GM12878 (cell line): Measurements from ENCODE around the gene NUAK1. TPM values are rescaled to one million over a fixed set of nuclear protein-coding genes. Genes with fewer than 3 reads are reported as not detected.

Experiments
- ATAC-seq: fragments of 200-7000 bp; cut with Tn5 transposase; 3 replicates; pipeline ENCODE4 v1.9.1; 2020; ENCODE audit warnings: mild to moderate bottlenecking, moderate library complexity
- BruUV-seq: library from RNA; stranded (reverse); fragments of 400-500 nt; replicated peaks from 2 replicates; lab custom pipeline; 2021; lab: Mats Ljungman, UMichigan
- CTCF ChIA-PET: fragments of 300-600 bp; sonication (Branson Sonifier 250); formaldehyde crosslinking; extraction: SDS; loops from one replicate; lab custom pipeline; 2021; ENCODE audit warnings: inconsistent platforms; lab: Yijun Ruan, JAX
- POLR2A ChIA-PET: fragments of 350-600 bp; formaldehyde crosslinking; extraction: SDS; loops from one replicate; lab custom pipeline; 2021; ENCODE audit warnings: inconsistent platforms; lab: Charles Lee
- RAD21 ChIA-PET: fragments of 300-600 bp; sonication (Branson Sonifier 250); formaldehyde crosslinking; loops from one replicate; lab custom pipeline; 2023; ENCODE audit warnings: antibody characterized with exemption; ENCODE audit not compliant: unreplicated experiment; lab: Charles Lee
- SMC1A ChIA-PET: fragments of 300-600 bp; sonication (Branson Sonifier 250); formaldehyde crosslinking; loops from one replicate; lab custom pipeline; 2023; ENCODE audit not compliant: unreplicated experiment, uncharacterized antibody; lab: Charles Lee
- DNase-seq: peaks from one replicate; pipeline ENCODE4 v3.0.0-alpha.2; 2011; ENCODE audit warnings: low read depth, low spot score
- FAIRE-seq: peaks from 3 replicates; lab custom pipeline; 2011; peaks lifted over from hg19 to GRCh38; lab: Jason Lieb, UNC
- H2AFZ ChIP-seq: 2 replicates; pipeline ENCODE4 v1.6.0; 2011; ENCODE audit warnings: low read depth, low read length, control low read depth; ENCODE audit not compliant: control insufficient read depth
- H3K27ac ChIP-seq: 2 replicates; pipeline ENCODE4 v1.5.1; 2011; ENCODE audit warnings: control low read depth; ENCODE audit not compliant: control insufficient read depth, insufficient read depth
- H3K27me3 ChIP-seq, 2 experiments: replicated peaks in 1 of 2; 2 replicates each; pipeline versions ENCODE4 v1.6.0 to v1.6.1; 2011; ENCODE audit warnings: low read length in 1 of 2; ENCODE audit not compliant: control insufficient read depth in 2 of 2, insufficient read depth in 2 of 2
- H3K36me3 ChIP-seq, 2 experiments: 2 replicates each; pipeline ENCODE4 v1.5.1; 2011; ENCODE audit warnings: low read length in 1 of 2; ENCODE audit not compliant: control insufficient read depth in 2 of 2, insufficient read depth in 2 of 2
- H3K4me1 ChIP-seq: 2 replicates; pipeline ENCODE4 v1.6.1; 2011; ENCODE audit warnings: mild to moderate bottlenecking, low read length, moderate library complexity, mixed read lengths; ENCODE audit not compliant: control insufficient read depth, insufficient read depth
- H3K4me2 ChIP-seq: 2 replicates; pipeline ENCODE4 v1.6.0; 2011; ENCODE audit warnings: control low read depth; ENCODE audit not compliant: control insufficient read depth, insufficient read depth
- H3K4me3 ChIP-seq: fragments of 200-600 bp; sonication (generic); 2 replicates; pipeline ENCODE4 v1.5.1; 2016
- H3K79me2 ChIP-seq: 2 replicates; pipeline ENCODE4 v1.6.0; 2011; ENCODE audit warnings: low read length; ENCODE audit not compliant: control insufficient read depth, insufficient read depth
- H3K9ac ChIP-seq: 2 replicates; pipeline ENCODE4 v1.8.0; 2011; ENCODE audit warnings: low read length, control low read depth, mixed read lengths; ENCODE audit not compliant: control insufficient read depth, insufficient read depth
- H3K9me3 ChIP-seq: replicated peaks from 3 replicates; pipeline ENCODE4 v1.5.1; 2011; ENCODE audit warnings: mild to moderate bottlenecking, low read length; ENCODE audit not compliant: control insufficient read depth, insufficient read depth
- H4K20me1 ChIP-seq: 2 replicates; pipeline ENCODE4 v1.6.0; 2011; ENCODE audit not compliant: control insufficient read depth, insufficient read depth
- BMI1 ChIP-seq: fragments of 450-650 bp; IDR thresholded peaks from 2 replicates; pipeline ENCODE4 v1.6.1; 2016; ENCODE audit warnings: mild to moderate bottlenecking, moderate library complexity, borderline replicate concordance
- CTCF ChIP-seq, 3 experiments: IDR thresholded peaks in 2 of 3; conservative IDR thresholded peaks in 1 of 3; 2 replicates each; pipeline ENCODE4 v1.5.1; 2011; ENCODE audit warnings: low read depth in 3 of 3, low read length in 3 of 3, mild to moderate bottlenecking in 3 of 3, control low read depth in 2 of 3, moderate library complexity in 2 of 3, inconsistent platforms in 1 of 3, mixed read lengths in 1 of 3; ENCODE audit not compliant: control insufficient read depth in 2 of 3, insufficient read depth in 1 of 3; ENCODE audit errors: extremely low read depth in 1 of 3
- HSF1 ChIP-seq: fragments of 150-350 bp; IDR thresholded peaks from 2 replicates; pipeline ENCODE4 v1.6.1; 2014; ENCODE audit warnings: mild to moderate bottlenecking, low read depth, low read length
- NBN ChIP-seq: fragments of 450-650 bp; IDR thresholded peaks from 2 replicates; pipeline ENCODE4 v1.6.1; 2016
- NFYB ChIP-seq: IDR thresholded peaks from 2 replicates; pipeline ENCODE4 v1.6.1; 2011; ENCODE audit warnings: low read depth, mild to moderate bottlenecking, low read length, improper control_type of control experiment, moderate library complexity; ENCODE audit not compliant: insufficient read depth
- RELB ChIP-seq: fragments of 450-650 bp; IDR thresholded peaks from 2 replicates; pipeline ENCODE4 v1.6.1; 2017; ENCODE audit warnings: low read depth, mild to moderate bottlenecking, moderate library complexity
- USF1 ChIP-seq: IDR thresholded peaks from 2 replicates; pipeline ENCODE4 v1.6.1; 2011; ENCODE audit warnings: borderline replicate concordance, low read depth, mild to moderate bottlenecking, moderate library complexity, mixed read lengths, low read length; ENCODE audit not compliant: insufficient read depth; ENCODE audit errors: extremely low read length
- WRNIP1 ChIP-seq: IDR thresholded peaks from 2 replicates; pipeline ENCODE4 v1.6.1; 2011; ENCODE audit warnings: low read depth, low read length, improper control_type of control experiment, borderline replicate concordance
- WGBS: methylation state at CpG from one replicate; pipeline ENCODE4 v1.1.6; 2016; ENCODE audit warnings: low lambda C conversion rate; ENCODE audit not compliant: insufficient replicate concordance, insufficient coverage; ENCODE audit errors: missing lambda C conversion rate; 5-methylcytosine and 5-hydroxymethylcytosine counted together
- in situ Hi-C: fragments of 300-500 bp; cut with MboI; formaldehyde crosslinking; loops from 9 replicates; pipeline ENCODE4 v1.14.3; 2018; ENCODE audit warnings: mixed read lengths
- intact Hi-C: fragments of 100-400 bp; cut with micrococcal nuclease; formaldehyde crosslinking; loops from one replicate; pipeline ENCODE4 v1.14.2; 2022; ENCODE audit not compliant: unreplicated experiment
- polyA plus RNA-seq, 11 experiments: library from polyadenylated mRNA; depleted of rRNA in 4 of 11; unstranded in 6 of 11; stranded (reverse) in 5 of 11; fragments of >200 nt; fragmentation: Nextera tagmentation in 4 of 11; fragmentation: Illumina TruSeq in 1 of 11; extraction: Ambion mirVana in 4 of 11; extraction: Trizol in 1 of 11; gene quantifications; 1 replicate in 1 of 11; 2 replicates in 10 of 11; pipeline versions ENCODE4 v1.2.1 to v1.2.3, GENCODE V29; 2011 to 2016; ENCODE audit warnings: inconsistent platforms in 2 of 11, missing spikeins in 2 of 11, low read depth in 1 of 11
- total RNA-seq, 4 experiments: library from RNA; depleted of rRNA in 3 of 4; stranded (reverse); fragments of >200 nt in 3 of 4; fragmentation: Illumina TruSeq in 1 of 4; extraction: Trizol in 1 of 4; gene quantifications; 2 replicates each; pipeline versions ENCODE4 v1.2.1 to v1.2.3, GENCODE V29; 2013 to 2021

NUAK1 gene
- total and polyA plus RNA-seq, 10 of the 15 experiments (the other 5 are each of a cell fraction or from before 2014, with no cell fraction given) = 0.03 to 0.42 (median 0.08) TPM; not detected in 2

- CTCF ChIA-PET = interaction anchor here (1.0 kb wide), 1 partner anchor 60 kb away, joined by 3 read pairs; no protein-coding TSS in a partner anchor
Measured at GRCh38 chr12:106163712-106164111, 25.0 kb upstream of the NUAK1 start.

More at GRCh38 chr12:106163712-106164111, 25.0 kb upstream of the NUAK1 start:
- FAIRE-seq (no peak), ATAC-seq (no peak), DNase-seq (no peak)
- Histone ChIP-seq H2AFZ (no peak overlapping the region), H3K4me3 (no peak overlapping the region), H3K27ac (no peak overlapping the region), H3K9me3 (no peaks in the 10 kb centered on the region), H3K9ac (no peak overlapping the region), H3K79me2 (no peaks in the 10 kb centered on the region), H3K4me2 (no peak overlapping the region), H3K27me3 (no peaks in the 10 kb centered on the region), H4K20me1 (no peaks in the 10 kb centered on the region), H3K36me3 (no peaks in the 10 kb centered on the region), H3K4me1 (no peaks in the 10 kb centered on the region)
- ChIA-PET RAD21 (no interaction called here), SMC1A (no interaction called here), POLR2A (no interaction called here)
- no TSS peak for BruUV-seq
- in situ Hi-C loops = no loop called here
- TF ChIP-seq NFYB (no peak), NBN (no peak), HSF1 (no peak), CTCF (IDR thresholded peaks at IDR 0.05 in 2 of 3, conservative IDR thresholded peaks at IDR 0.05 in 1 of 3; ENCODE audit: control insufficient read depth in 2 of 3, extremely low read depth in 1 of 3, insufficient read depth in 1 of 3, low read depth in 3 of 3, low read length in 3 of 3) (no peak), BMI1 (no peak), USF1 (no peak), WRNIP1 (no peak), RELB (no peak)
- WGBS = 0% methylated on average over 2 of the region's 3 CpGs
- intact Hi-C loops = no loop called here
